ENCODE results near the gene PPP1R37. TPM values are rescaled to one million over a fixed set of nuclear protein-coding genes. Genes with fewer than 3 reads are reported as not detected.
A peak's percentile ranks its signal among the peaks of the same experiment; 100 is the strongest.

The PPP1R37 gene
- total RNA-seq, 2 donors from 2014 or later: 31.6 to 33.1 TPM

GRCh38 chr19:45125975-45126493, 33.1 kb downstream of the PPP1R37 start:
- ATAC-seq (peak; percentile 89), DNase-seq (peak; percentile 68 to 85)
- intact Hi-C loops (cut with DNase I, micrococcal nuclease): no loop called here

GRCh38 chr19:45126654-45127053, 33.7 kb downstream of the PPP1R37 start:
- no peak for DNase-seq
- intact Hi-C loops (cut with DNase I, micrococcal nuclease): no loop called here
- no peak for ATAC-seq

GRCh38 chr19:45128146-45128545, 35.2 kb downstream of the PPP1R37 start:
- intact Hi-C loops (cut with DNase I, micrococcal nuclease): no loop called here
- ATAC-seq (no peak), DNase-seq (no peak)

GRCh38 chr19:45128806-45129205, 35.8 kb downstream of the PPP1R37 start:
- no peak for ATAC-seq
- intact Hi-C loops (cut with DNase I, micrococcal nuclease): no loop called here
- DNase-seq: no peak

GRCh38 chr19:45130236-45130635, 37.3 kb downstream of the PPP1R37 start:
- intact Hi-C loops (cut with DNase I, micrococcal nuclease): no loop called here
- ATAC-seq: no peak
- DNase-seq: no peak

- ATAC-seq: peak; percentile 75
- intact Hi-C loops (cut with DNase I, micrococcal nuclease): no loop called here
Observed at GRCh38 chr19:45130888-45131615, 38.1 kb downstream of the PPP1R37 start.

GRCh38 chr19:45133661-45134060, 40.7 kb downstream of the PPP1R37 start:
- no peak for ATAC-seq
- intact Hi-C loops (cut with DNase I, micrococcal nuclease): no loop called here
- DNase-seq: no peak

More at GRCh38 chr19:45130888-45131615, 38.1 kb downstream of the PPP1R37 start:
- peak in 1 of 2 donors; percentile 45 for DNase-seq

GRCh38 chr19:45135176-45135885, 42.4 kb downstream of the PPP1R37 start:
- ATAC-seq (no peak), DNase-seq (no peak)
- intact Hi-C loops (cut with DNase I, micrococcal nuclease): no loop called here

- no peak for ATAC-seq
- no peak for DNase-seq
- intact Hi-C loops (cut with DNase I, micrococcal nuclease): no loop called here
Observed at GRCh38 chr19:45136507-45137178, 43.7 kb downstream of the PPP1R37 start.

- peak; percentile 14 for ATAC-seq
- DNase-seq: no peak
- intact Hi-C loops (cut with DNase I, micrococcal nuclease): no loop called here
Observed at GRCh38 chr19:45137179-45137761, 44.3 kb downstream of the PPP1R37 start.

GRCh38 chr19:45138303-45138751, 45.3 kb downstream of the PPP1R37 start:
- DNase-seq: no peak
- intact Hi-C loops (cut with DNase I, micrococcal nuclease): no loop called here
- ATAC-seq: peak; percentile 53

- DNase-seq (no peak), ATAC-seq (no peak)
- intact Hi-C loops (cut with DNase I, micrococcal nuclease): no loop called here
Observed at GRCh38 chr19:45139286-45140143, 46.5 kb downstream of the PPP1R37 start.

- DNase-seq: no peak
- intact Hi-C loops (cut with DNase I, micrococcal nuclease): no loop called here
- ATAC-seq: no peak
Observed at GRCh38 chr19:45140144-45140503, 47.1 kb downstream of the PPP1R37 start.

GRCh38 chr19:45140533-45140932, 47.6 kb downstream of the PPP1R37 start:
- ATAC-seq (no peak), DNase-seq (no peak)
- intact Hi-C loops (cut with DNase I, micrococcal nuclease): no loop called here

GRCh38 chr19:45141203-45141900, 48.4 kb downstream of the PPP1R37 start:
- intact Hi-C loops (cut with DNase I, micrococcal nuclease): no loop called here
- ATAC-seq: no peak
- no peak for DNase-seq

- ATAC-seq (no peak), DNase-seq (no peak)
- intact Hi-C loops (cut with DNase I, micrococcal nuclease): no loop called here
Observed at GRCh38 chr19:45142016-45142725, 49.2 kb downstream of the PPP1R37 start.

- DNase-seq (no peak), ATAC-seq (no peak)
- intact Hi-C loops (cut with DNase I, micrococcal nuclease): no loop called here
Observed at GRCh38 chr19:45142726-45143110, 49.7 kb downstream of the PPP1R37 start.

Data from left colon (tissue), 2 donors.